CD14-positive monocyte (primary cell): ENCODE measurements around the gene P3H3. TPM values are rescaled to one million over a fixed set of nuclear protein-coding genes. Genes with fewer than 3 reads are reported as not detected.

Experiments used
- DNase-seq, 3 donors: peaks; one replicate each; pipeline ENCODE4 v3.0.0-alpha.2; 2011 to 2022
- H2AFZ ChIP-seq: 2 replicates; pipeline ENCODE4 v1.6.0; 2012; ENCODE audit warnings: mild to moderate bottlenecking, low read depth, low read length, inconsistent platforms; ENCODE audit not compliant: insufficient read depth, poor library complexity, severe bottlenecking
- H3K27ac ChIP-seq, 2 donors: 1 replicate in 1 of 2; 2 replicates in 1 of 2; pipeline ENCODE4 v1.5.1; 2012 to 2013; ENCODE audit warnings: low read length in 2 of 2, control low read depth in 1 of 2, inconsistent platforms in 1 of 2, low read depth in 1 of 2, mild to moderate bottlenecking in 1 of 2
- H3K27me3 ChIP-seq, 2 donors: one replicate each; pipeline versions ENCODE4 v1.6.0 to v1.6.1; 2011 to 2013; ENCODE audit warnings: low read length in 2 of 2; ENCODE audit not compliant: control insufficient read depth in 2 of 2, insufficient read depth in 2 of 2
- H3K36me3 ChIP-seq, 2 donors: replicated peaks in 1 of 2; 1 replicate in 1 of 2; 2 replicates in 1 of 2; pipeline versions ENCODE4 v1.5.1 to v1.6.1; 2012 to 2013; ENCODE audit warnings: low read length in 2 of 2, control low read depth in 1 of 2, inconsistent platforms in 1 of 2, mild to moderate bottlenecking in 1 of 2; ENCODE audit not compliant: insufficient read depth in 2 of 2, control insufficient read depth in 1 of 2
- H3K4me1 ChIP-seq, 2 donors: 1 replicate in 1 of 2; 2 replicates in 1 of 2; pipeline versions ENCODE4 v1.5.1 to v1.6.1; 2012 to 2013; ENCODE audit warnings: low read length in 2 of 2, control low read depth in 1 of 2, inconsistent platforms in 1 of 2, mild to moderate bottlenecking in 1 of 2, moderate library complexity in 1 of 2; ENCODE audit not compliant: insufficient read depth in 2 of 2, control insufficient read depth in 1 of 2
- H3K4me2 ChIP-seq: replicated peaks from 2 replicates; pipeline ENCODE3; 2012; ENCODE audit warnings: low read length, moderate library complexity, mild to moderate bottlenecking; ENCODE audit not compliant: poor library complexity, severe bottlenecking; ENCODE audit errors: extremely low read depth
- H3K4me3 ChIP-seq, 3 experiments: fragments of 200-600 bp in 1 of 3; sonication (generic) in 1 of 3; replicated peaks in 1 of 3; 1 replicate in 2 of 3; 2 replicates in 1 of 3; pipeline ENCODE4 v1.5.1; 2011 to 2013; ENCODE audit warnings: low read length in 3 of 3, mild to moderate bottlenecking in 3 of 3, control low read depth in 2 of 3, low read depth in 2 of 3, inconsistent platforms in 1 of 3, moderate library complexity in 1 of 3
- H3K79me2 ChIP-seq: 2 replicates; pipeline ENCODE4 v1.6.0; 2012; ENCODE audit warnings: mild to moderate bottlenecking, control low read depth, inconsistent platforms, low read length, moderate library complexity; ENCODE audit not compliant: insufficient read depth
- H3K9ac ChIP-seq: 2 replicates; pipeline ENCODE4 v1.6.0; 2017; ENCODE audit warnings: low read length, mild to moderate bottlenecking; ENCODE audit not compliant: insufficient read depth, poor library complexity, severe bottlenecking
- H3K9me3 ChIP-seq, 2 donors: replicated peaks in 1 of 2; 1 replicate in 1 of 2; 2 replicates in 1 of 2; pipeline versions ENCODE4 v1.5.1 to v1.6.1; 2012 to 2013; ENCODE audit warnings: low read length in 2 of 2, control low read depth in 1 of 2; ENCODE audit not compliant: control insufficient read depth in 1 of 2, insufficient read depth in 1 of 2
- H4K20me1 ChIP-seq: 2 replicates; pipeline ENCODE4 v1.6.0; 2012; ENCODE audit warnings: mild to moderate bottlenecking, low read length, control low read depth, moderate library complexity; ENCODE audit not compliant: insufficient read depth
- H3K27ac Mint-ChIP-seq, 7 donors: one replicate each; pipeline ENCODE4 v1.8.0; 2020; ENCODE audit warnings: mild to moderate bottlenecking in 7 of 7, mixed read lengths in 7 of 7, moderate library complexity in 6 of 7, inconsistent platforms in 2 of 7
- H3K27me3 Mint-ChIP-seq, 3 donors: one replicate each; pipeline ENCODE4 v1.8.0; 2021 to 2022; ENCODE audit warnings: low read depth in 3 of 3, mild to moderate bottlenecking in 3 of 3, mixed read lengths in 3 of 3, moderate library complexity in 3 of 3, inconsistent platforms in 1 of 3
- H3K36me3 Mint-ChIP-seq, 2 donors: one replicate each; pipeline ENCODE4 v1.8.0; 2020; ENCODE audit warnings: mixed read lengths in 2 of 2, inconsistent platforms in 1 of 2, mild to moderate bottlenecking in 1 of 2
- H3K4me1 Mint-ChIP-seq: one replicate; pipeline ENCODE4 v1.8.0; 2020; ENCODE audit warnings: mild to moderate bottlenecking, mixed read lengths
- H3K4me3 Mint-ChIP-seq, 2 donors: one replicate each; pipeline ENCODE4 v1.8.0; 2020; ENCODE audit warnings: mild to moderate bottlenecking in 2 of 2, mixed read lengths in 2 of 2, moderate library complexity in 1 of 2
- H3K9me3 Mint-ChIP-seq, 7 donors: one replicate each; pipeline ENCODE4 v1.8.0; 2020 to 2022; ENCODE audit warnings: mixed read lengths in 7 of 7, mild to moderate bottlenecking in 6 of 7, moderate library complexity in 6 of 7, inconsistent platforms in 2 of 7
- WGBS: methylation state at CpG from one replicate; pipeline ENCODE4 v1.1.5; 2013; ENCODE audit warnings: missing lambda C conversion rate; ENCODE audit not compliant: insufficient coverage; 5-methylcytosine and 5-hydroxymethylcytosine counted together
- intact Hi-C, 2 donors: fragments of 100-400 bp; cut with micrococcal nuclease; formaldehyde crosslinking; loops; one replicate each; pipeline versions ENCODE4 v1.15.0 to v1.15.1; 2023
- polyA plus RNA-seq, 3 donors: library from polyadenylated mRNA; depleted of rRNA in 1 of 3; unstranded in 2 of 3; stranded (reverse) in 1 of 3; fragments of 300-500 nt in 2 of 3; fragments of >200 nt in 1 of 3; fragmentation: Illumina TruSeq in 2 of 3; gene quantifications; 1 replicate in 2 of 3; 2 replicates in 1 of 3; pipeline ENCODE4 v1.2.3, GENCODE V29; 2012 to 2021
- TF ChIP-seq, protein P1 (sequence below): fragments of 200-600 bp; IDR thresholded peaks from one replicate; pipeline ENCODE4 v1.8.0; 2022; ENCODE audit warnings: antibody characterized with exemption, mild to moderate bottlenecking

Gene P3H3
- polyA plus RNA-seq, 3 donors = 0.56 TPM; not detected in 2

DNA sequence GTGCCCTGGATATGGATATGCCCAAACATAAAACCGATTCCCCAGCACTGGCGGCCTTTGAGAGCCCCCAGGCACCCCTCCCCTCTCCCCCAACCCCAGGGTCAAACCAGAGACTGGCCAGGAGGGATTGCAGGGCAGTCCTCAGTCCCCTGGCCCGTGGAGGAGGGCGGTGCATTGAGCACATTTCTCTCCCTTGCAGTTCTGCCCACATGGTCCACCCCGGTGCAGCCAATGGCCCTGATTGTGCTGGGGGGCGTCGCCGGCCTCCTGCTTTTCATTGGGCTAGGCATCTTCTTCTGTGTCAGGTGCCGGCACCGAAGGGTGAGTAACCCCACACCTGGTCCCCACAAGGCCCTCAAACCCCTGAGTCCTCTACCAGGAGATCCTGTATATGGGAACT lies 10.0 kb upstream of the P3H3 start:
- Histone ChIP-seq H3K9ac (no peak overlapping the region), H3K27ac (no peak overlapping the region), H2AFZ (no peak overlapping the region), H3K36me3 (peaks cover 60 to 66% of the 10 kb centered on the region in 2 donors), H3K27me3 (peaks cover 0 to 6% of the 10 kb centered on the region in 2 donors), H3K9me3 (no peaks in the 10 kb centered on the region), H3K4me1 (peaks cover 20 to 35% of the 10 kb centered on the region in 2 donors), H4K20me1 (peaks cover 58% of the 10 kb centered on the region), H3K4me2 (no peak overlapping the region), H3K4me3 (no peak overlapping the region), H3K79me2 (peaks cover 5% of the 10 kb centered on the region)
- intact Hi-C loops = no loop called here
- TF ChIP-seq, protein P1, sequence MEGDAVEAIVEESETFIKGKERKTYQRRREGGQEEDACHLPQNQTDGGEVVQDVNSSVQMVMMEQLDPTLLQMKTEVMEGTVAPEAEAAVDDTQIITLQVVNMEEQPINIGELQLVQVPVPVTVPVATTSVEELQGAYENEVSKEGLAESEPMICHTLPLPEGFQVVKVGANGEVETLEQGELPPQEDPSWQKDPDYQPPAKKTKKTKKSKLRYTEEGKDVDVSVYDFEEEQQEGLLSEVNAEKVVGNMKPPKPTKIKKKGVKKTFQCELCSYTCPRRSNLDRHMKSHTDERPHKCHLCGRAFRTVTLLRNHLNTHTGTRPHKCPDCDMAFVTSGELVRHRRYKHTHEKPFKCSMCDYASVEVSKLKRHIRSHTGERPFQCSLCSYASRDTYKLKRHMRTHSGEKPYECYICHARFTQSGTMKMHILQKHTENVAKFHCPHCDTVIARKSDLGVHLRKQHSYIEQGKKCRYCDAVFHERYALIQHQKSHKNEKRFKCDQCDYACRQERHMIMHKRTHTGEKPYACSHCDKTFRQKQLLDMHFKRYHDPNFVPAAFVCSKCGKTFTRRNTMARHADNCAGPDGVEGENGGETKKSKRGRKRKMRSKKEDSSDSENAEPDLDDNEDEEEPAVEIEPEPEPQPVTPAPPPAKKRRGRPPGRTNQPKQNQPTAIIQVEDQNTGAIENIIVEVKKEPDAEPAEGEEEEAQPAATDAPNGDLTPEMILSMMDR = no peak
- H3K4me1 Mint-ChIP-seq = peaks cover 35% of the 10 kb centered on the region
- 93% methylated on average over 6 of the region's 10 CpGs for WGBS
- no peak for DNase-seq
- no peak overlapping the region for H3K4me3 Mint-ChIP-seq
- peaks cover 3 to 9% (median 5%) of the 10 kb centered on the region in 3 donors for H3K27me3 Mint-ChIP-seq
- H3K36me3 Mint-ChIP-seq = peaks cover 60 to 66% of the 10 kb centered on the region in 2 donors
- H3K9me3 Mint-ChIP-seq = peaks cover 0 to 2% (median 0%) of the 10 kb centered on the region in 7 donors
- no peak overlapping the region for H3K27ac Mint-ChIP-seq

DNA sequence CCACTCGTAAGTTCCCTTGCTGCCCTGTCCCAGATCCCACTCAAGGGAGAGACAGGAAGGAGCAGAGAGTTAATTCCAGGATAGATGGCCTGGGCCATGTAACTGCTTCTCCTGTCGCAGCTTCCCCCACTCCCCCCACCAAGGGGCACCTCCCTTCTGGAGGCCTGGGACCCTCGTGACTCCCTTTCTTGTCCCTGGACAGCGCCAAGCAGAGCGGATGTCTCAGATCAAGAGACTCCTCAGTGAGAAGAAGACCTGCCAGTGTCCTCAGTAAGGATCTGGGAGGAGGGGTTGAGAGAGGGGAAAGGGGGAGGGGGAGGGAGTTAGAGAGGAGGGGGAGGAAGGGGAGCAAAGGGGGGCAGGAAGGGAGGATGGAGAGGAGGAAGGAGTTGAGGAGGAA lies 9.6 kb upstream of the P3H3 start:
- Histone ChIP-seq H3K36me3 (peaks cover 60 to 66% of the 10 kb centered on the region in 2 donors), H3K4me2 (no peak overlapping the region), H3K4me3 (no peak overlapping the region), H3K27ac (no peak overlapping the region), H2AFZ (no peak overlapping the region), H3K79me2 (peaks cover 5% of the 10 kb centered on the region), H3K9me3 (no peaks in the 10 kb centered on the region), H3K9ac (no peak overlapping the region), H4K20me1 (peaks cover 56% of the 10 kb centered on the region), H3K27me3 (peaks cover 0 to 6% of the 10 kb centered on the region in 2 donors), H3K4me1 (peaks cover 20 to 38% of the 10 kb centered on the region in 2 donors)
- no peak overlapping the region for H3K4me3 Mint-ChIP-seq
- intact Hi-C loops = no loop called here
- TF ChIP-seq, protein P1 = no peak
- H3K27ac Mint-ChIP-seq = no peak overlapping the region
- peaks cover 60 to 66% of the 10 kb centered on the region in 2 donors for H3K36me3 Mint-ChIP-seq
- peaks cover 34% of the 10 kb centered on the region for H3K4me1 Mint-ChIP-seq
- DNase-seq = peak in 1 of 3 donors; percentile 1
- H3K9me3 Mint-ChIP-seq = peaks cover 0 to 2% (median 0%) of the 10 kb centered on the region in 7 donors
- H3K27me3 Mint-ChIP-seq = peaks cover 3 to 11% (median 7%) of the 10 kb centered on the region in 3 donors
- 92% methylated on average over 4 of the region's 5 CpGs for WGBS
